HepG2 (cell line): ENCODE results near the gene GOLGA6L22.
"Not testable (repeated sequence)": the region's sequence is repeated elsewhere in the genome, so short reads cannot be mapped to it uniquely, and the experiment has no call there.

ENCODE experiments used
- EP300 ChIP-seq, 3 experiments: sonication (generic) in 1 of 3; formaldehyde crosslinking in 1 of 3; IDR thresholded peaks; 2 replicates each; pipeline versions ENCODE4 v1.5.1 to v1.6.1; 2011 to 2020; ENCODE audit warnings: low read depth in 2 of 3, low read length in 2 of 3, borderline replicate concordance in 1 of 3, improper control_type of control experiment in 1 of 3, mild to moderate bottlenecking in 1 of 3, missing genetic modification reagents in 1 of 3, moderate library complexity in 1 of 3
- FOXM1 ChIP-seq: sonication (generic); formaldehyde crosslinking; IDR thresholded peaks from 2 replicates; pipeline ENCODE4 v1.5.0; 2020; ENCODE audit warnings: missing genetic modification reagents
- GABPA ChIP-seq, 2 experiments: IDR thresholded peaks; 2 replicates each; pipeline ENCODE4 v1.6.1; 2011 to 2016; ENCODE audit warnings: low read depth in 2 of 2, low read length in 1 of 2, missing biosample characterization in 1 of 2, missing genetic modification characterization in 1 of 2
- GTF2F1 ChIP-seq: fragments of 150-350 bp; IDR thresholded peaks from 2 replicates; pipeline ENCODE4 v1.6.1; 2014; ENCODE audit warnings: low read length
- JUNB ChIP-seq: sonication (generic); formaldehyde crosslinking; IDR thresholded peaks from 2 replicates; pipeline ENCODE4 v1.8.0; 2022; ENCODE audit warnings: missing genetic modification reagents, mild to moderate bottlenecking, borderline replicate concordance
- MXD4 ChIP-seq: IDR thresholded peaks from 2 replicates; pipeline ENCODE4 v1.6.1; 2016; ENCODE audit warnings: mild to moderate bottlenecking, missing biosample characterization, missing genetic modification reagents
- REPIN1 ChIP-seq: sonication (generic); formaldehyde crosslinking; IDR thresholded peaks from 2 replicates; pipeline ENCODE4 v1.8.0; 2022; ENCODE audit warnings: missing genetic modification reagents, low read depth, mild to moderate bottlenecking, borderline replicate concordance
- SIN3B ChIP-seq: fragments of 150-350 bp; IDR thresholded peaks from 2 replicates; pipeline ENCODE4 v1.6.1; 2014; ENCODE audit warnings: low read length
- SMAD1 ChIP-seq: sonication (generic); formaldehyde crosslinking; IDR thresholded peaks from 2 replicates; pipeline ENCODE4 v1.4.0; 2020; ENCODE audit warnings: missing genetic modification reagents, low read depth, mild to moderate bottlenecking, borderline replicate concordance
- U2AF2 ChIP-seq: fragments of 200-400 bp; formaldehyde crosslinking; IDR thresholded peaks from 2 replicates; pipeline ENCODE4 v1.6.1; 2017; ENCODE audit warnings: low read depth, mild to moderate bottlenecking, low read length
- ZNF7 ChIP-seq: IDR thresholded peaks from 2 replicates; pipeline ENCODE4 v1.6.1; 2016; ENCODE audit warnings: missing biosample characterization, missing genetic modification reagents
- TF ChIP-seq, protein P1 (sequence below): sonication (generic); formaldehyde crosslinking; IDR thresholded peaks from 2 replicates; pipeline ENCODE4 v1.4.0; 2020; ENCODE audit warnings: missing genetic modification reagents
- TF ChIP-seq, protein P2 (sequence below): sonication (generic); formaldehyde crosslinking; IDR thresholded peaks from 2 replicates; pipeline ENCODE4 v1.5.1; 2020; ENCODE audit warnings: mild to moderate bottlenecking, moderate library complexity, missing genetic modification reagents

DNA sequence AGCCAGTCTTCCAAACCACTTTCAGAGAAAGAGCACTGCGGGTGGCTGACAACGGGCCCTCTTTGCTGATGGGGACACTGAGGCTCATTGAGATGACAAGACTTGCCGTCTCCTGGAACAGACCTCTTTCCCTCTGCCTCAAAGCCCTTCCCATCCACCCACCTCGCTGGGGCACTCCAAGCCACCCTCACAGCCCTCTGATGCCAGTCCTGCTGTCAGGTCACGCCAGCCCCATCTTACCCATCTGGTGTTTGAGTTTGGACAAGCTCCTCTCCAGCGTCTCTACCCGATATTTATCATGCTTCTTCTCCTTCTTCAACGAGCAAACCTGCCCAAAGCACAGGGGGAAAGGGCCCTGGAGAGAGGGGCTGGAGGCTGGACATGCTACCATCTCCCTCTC lies 27.0 kb upstream of the GOLGA6L22 start:
- TF ChIP-seq, protein P1, sequence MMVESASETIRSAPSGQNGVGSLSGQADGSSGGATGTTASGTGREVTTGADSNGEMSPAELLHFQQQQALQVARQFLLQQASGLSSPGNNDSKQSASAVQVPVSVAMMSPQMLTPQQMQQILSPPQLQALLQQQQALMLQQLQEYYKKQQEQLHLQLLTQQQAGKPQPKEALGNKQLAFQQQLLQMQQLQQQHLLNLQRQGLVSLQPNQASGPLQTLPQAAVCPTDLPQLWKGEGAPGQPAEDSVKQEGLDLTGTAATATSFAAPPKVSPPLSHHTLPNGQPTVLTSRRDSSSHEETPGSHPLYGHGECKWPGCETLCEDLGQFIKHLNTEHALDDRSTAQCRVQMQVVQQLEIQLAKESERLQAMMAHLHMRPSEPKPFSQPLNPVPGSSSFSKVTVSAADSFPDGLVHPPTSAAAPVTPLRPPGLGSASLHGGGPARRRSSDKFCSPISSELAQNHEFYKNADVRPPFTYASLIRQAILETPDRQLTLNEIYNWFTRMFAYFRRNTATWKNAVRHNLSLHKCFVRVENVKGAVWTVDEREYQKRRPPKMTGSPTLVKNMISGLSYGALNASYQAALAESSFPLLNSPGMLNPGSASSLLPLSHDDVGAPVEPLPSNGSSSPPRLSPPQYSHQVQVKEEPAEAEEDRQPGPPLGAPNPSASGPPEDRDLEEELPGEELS: not testable (repeated sequence)
- TF ChIP-seq, protein P2, sequence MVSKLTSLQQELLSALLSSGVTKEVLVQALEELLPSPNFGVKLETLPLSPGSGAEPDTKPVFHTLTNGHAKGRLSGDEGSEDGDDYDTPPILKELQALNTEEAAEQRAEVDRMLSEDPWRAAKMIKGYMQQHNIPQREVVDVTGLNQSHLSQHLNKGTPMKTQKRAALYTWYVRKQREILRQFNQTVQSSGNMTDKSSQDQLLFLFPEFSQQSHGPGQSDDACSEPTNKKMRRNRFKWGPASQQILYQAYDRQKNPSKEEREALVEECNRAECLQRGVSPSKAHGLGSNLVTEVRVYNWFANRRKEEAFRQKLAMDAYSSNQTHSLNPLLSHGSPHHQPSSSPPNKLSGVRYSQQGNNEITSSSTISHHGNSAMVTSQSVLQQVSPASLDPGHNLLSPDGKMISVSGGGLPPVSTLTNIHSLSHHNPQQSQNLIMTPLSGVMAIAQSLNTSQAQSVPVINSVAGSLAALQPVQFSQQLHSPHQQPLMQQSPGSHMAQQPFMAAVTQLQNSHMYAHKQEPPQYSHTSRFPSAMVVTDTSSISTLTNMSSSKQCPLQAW (CRISPR knock-in tag): not testable (repeated sequence)
- TF ChIP-seq MXD4 (CRISPR knock-in tag); GTF2F1; JUNB; SIN3B; REPIN1 (CRISPR knock-in tag); U2AF2; ZNF7 (CRISPR knock-in tag); GABPA (IDR thresholded peaks at IDR 0.05; ENCODE audit: low read depth, low read length); GABPA (CRISPR knock-in tag; IDR thresholded peaks at IDR 0.05; ENCODE audit: low read depth); EP300 (IDR thresholded peaks at IDR 0.05; ENCODE audit: low read depth in 2 of 2, low read length in 2 of 2); EP300 (CRISPR knock-in tag; IDR thresholded peaks at IDR 0.05; ENCODE audit: borderline replicate concordance); FOXM1 (CRISPR knock-in tag); SMAD1 (CRISPR knock-in tag): not testable (repeated sequence)
